Gastrocnemius medialis (tissue), 4 donors: Measurements from ENCODE around the gene HLA-DQA2. TPM values are rescaled to one million over a fixed set of nuclear protein-coding genes. Genes with fewer than 3 reads are reported as not detected.
A peak's percentile ranks its signal among the peaks of the same experiment; 100 is the strongest.
"Not testable (repeated sequence)": the region's sequence is repeated elsewhere in the genome, so short reads cannot be mapped to it uniquely, and the experiment has no call there.

Experiments
- ATAC-seq, 2 donors: fragments of 150-250 bp; one replicate each; pipeline ENCODE4 v1.9.1; 2016
- DNase-seq, 2 donors: peaks; one replicate each; pipeline ENCODE4 v3.0.0-alpha.2; 2019
- H3K27ac ChIP-seq, 4 donors: fragments of 200-600 bp; sonication (generic); 1 replicate in 1 of 4; 2 replicates in 3 of 4; pipeline ENCODE4 v1.5.1; 2016 to 2018; ENCODE audit warnings: mild to moderate bottlenecking in 2 of 4, moderate library complexity in 1 of 4
- H3K27me3 ChIP-seq, 3 donors: fragments of 200-600 bp; sonication (generic) in 2 of 3; 1 replicate in 1 of 3; 2 replicates in 2 of 3; pipeline versions ENCODE4 v1.5.1 to v1.6.0; 2016 to 2019; ENCODE audit warnings: mild to moderate bottlenecking in 1 of 3, moderate library complexity in 1 of 3
- H3K36me3 ChIP-seq, 2 donors: fragments of 200-600 bp; sonication (generic) in 1 of 2; one replicate each; pipeline ENCODE4 v1.5.1; 2017 to 2018
- H3K4me1 ChIP-seq, 2 donors: fragments of 200-600 bp; sonication (generic) in 1 of 2; one replicate each; pipeline ENCODE4 v1.5.1; 2016 to 2017; ENCODE audit warnings: mild to moderate bottlenecking in 2 of 2
- H3K4me3 ChIP-seq, 4 donors: fragments of 200-600 bp; sonication (generic) in 3 of 4; 1 replicate in 1 of 4; 2 replicates in 3 of 4; pipeline ENCODE4 v1.5.1; 2016 to 2019; ENCODE audit warnings: mild to moderate bottlenecking in 2 of 4
- H3K9me3 ChIP-seq, 3 donors: fragments of 200-600 bp; sonication (generic) in 2 of 3; 1 replicate in 1 of 3; 2 replicates in 2 of 3; pipeline ENCODE4 v1.5.1; 2016 to 2019
- POLR2A ChIP-seq, 2 donors: fragments of 450-650 bp; IDR thresholded peaks; one replicate each; pipeline ENCODE4 v1.6.1; 2017; ENCODE audit warnings: antibody characterized with exemption in 2 of 2, mild to moderate bottlenecking in 2 of 2, moderate library complexity in 2 of 2
- in situ Hi-C, 4 donors: fragments of 200-750 bp; cut with MboI; loops; one replicate each; pipeline versions ENCODE4 v1.15.0 to v1.8.0; 2017; ENCODE audit warnings: low sequenced_read_pairs in 4 of 4
- intact Hi-C: fragments of 100-400 bp; cut with DNase I; formaldehyde crosslinking; loops from one replicate; pipeline ENCODE4 v1.15.1; 2023; ENCODE audit warnings: low total_unique reads
- total RNA-seq, 4 donors: library from RNA; depleted of rRNA; stranded (reverse); fragments of >200 nt; gene quantifications; one replicate each; pipeline versions ENCODE4 v1.1.0 to v1.2.3, GENCODE V29; 2016
- TF ChIP-seq, protein P1 (sequence below), 5 experiments: fragments of 450-650 bp in 3 of 5; fragments of 200-600 bp in 2 of 5; sonication (generic) in 2 of 5; IDR thresholded peaks in 4 of 5; conservative IDR thresholded peaks in 1 of 5; 1 replicate in 4 of 5; 2 replicates in 1 of 5; pipeline ENCODE4 v1.5.1; 2016 to 2019; ENCODE audit warnings: antibody characterized with exemption in 5 of 5, mild to moderate bottlenecking in 3 of 5, moderate library complexity in 3 of 5

Gene HLA-DQA2
- total RNA-seq, 4 donors from 2014 or later = 0.49 TPM; not detected in 3

DNA sequence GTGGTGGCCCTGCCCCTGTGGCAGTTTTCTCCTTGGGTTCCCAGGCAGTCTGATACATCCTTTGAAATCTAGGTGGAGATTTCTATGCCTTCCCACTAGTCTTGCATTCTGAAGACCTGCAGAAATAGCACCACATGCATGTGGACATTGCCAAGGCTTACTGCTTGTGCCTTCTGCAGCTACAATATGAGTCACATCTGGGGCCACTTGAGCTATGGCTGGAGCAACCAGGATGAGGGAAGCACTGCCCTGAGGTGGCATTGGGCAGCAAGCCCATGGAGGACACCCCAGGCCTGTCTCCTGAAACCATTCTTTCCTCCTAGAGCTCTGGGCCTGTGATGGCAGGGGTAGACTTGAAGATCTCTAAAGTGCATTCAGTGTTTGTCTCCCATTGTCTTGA, 37.8 kb downstream of the HLA-DQA2 start:
- no peaks in the 10 kb centered on the region for H3K4me1 ChIP-seq
- no peak overlapping the region for H3K27ac ChIP-seq
- no peak overlapping the region for H3K4me3 ChIP-seq
- TF ChIP-seq POLR2A (IDR thresholded peaks at IDR 0.05) = no peak
- TF ChIP-seq, protein P1, sequence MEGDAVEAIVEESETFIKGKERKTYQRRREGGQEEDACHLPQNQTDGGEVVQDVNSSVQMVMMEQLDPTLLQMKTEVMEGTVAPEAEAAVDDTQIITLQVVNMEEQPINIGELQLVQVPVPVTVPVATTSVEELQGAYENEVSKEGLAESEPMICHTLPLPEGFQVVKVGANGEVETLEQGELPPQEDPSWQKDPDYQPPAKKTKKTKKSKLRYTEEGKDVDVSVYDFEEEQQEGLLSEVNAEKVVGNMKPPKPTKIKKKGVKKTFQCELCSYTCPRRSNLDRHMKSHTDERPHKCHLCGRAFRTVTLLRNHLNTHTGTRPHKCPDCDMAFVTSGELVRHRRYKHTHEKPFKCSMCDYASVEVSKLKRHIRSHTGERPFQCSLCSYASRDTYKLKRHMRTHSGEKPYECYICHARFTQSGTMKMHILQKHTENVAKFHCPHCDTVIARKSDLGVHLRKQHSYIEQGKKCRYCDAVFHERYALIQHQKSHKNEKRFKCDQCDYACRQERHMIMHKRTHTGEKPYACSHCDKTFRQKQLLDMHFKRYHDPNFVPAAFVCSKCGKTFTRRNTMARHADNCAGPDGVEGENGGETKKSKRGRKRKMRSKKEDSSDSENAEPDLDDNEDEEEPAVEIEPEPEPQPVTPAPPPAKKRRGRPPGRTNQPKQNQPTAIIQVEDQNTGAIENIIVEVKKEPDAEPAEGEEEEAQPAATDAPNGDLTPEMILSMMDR (IDR thresholded peaks at IDR 0.05 in 4 of 5, conservative IDR thresholded peaks at IDR 0.05 in 1 of 5) = no peak
- intact Hi-C loops (no loop called here), in situ Hi-C loops (loop anchor here in 2 of 4 donors (25.0 kb wide), 1 partner anchor 542 kb away; no protein-coding TSS in a partner anchor)
- H3K9me3 ChIP-seq = no peaks in the 10 kb centered on the region
- DNase-seq = no peak
- H3K27me3 ChIP-seq = peaks cover 0 to 3% (median 0%) of the 10 kb centered on the region in 3 donors
- H3K36me3 ChIP-seq = no peaks in the 10 kb centered on the region
- ATAC-seq = no peak

DNA sequence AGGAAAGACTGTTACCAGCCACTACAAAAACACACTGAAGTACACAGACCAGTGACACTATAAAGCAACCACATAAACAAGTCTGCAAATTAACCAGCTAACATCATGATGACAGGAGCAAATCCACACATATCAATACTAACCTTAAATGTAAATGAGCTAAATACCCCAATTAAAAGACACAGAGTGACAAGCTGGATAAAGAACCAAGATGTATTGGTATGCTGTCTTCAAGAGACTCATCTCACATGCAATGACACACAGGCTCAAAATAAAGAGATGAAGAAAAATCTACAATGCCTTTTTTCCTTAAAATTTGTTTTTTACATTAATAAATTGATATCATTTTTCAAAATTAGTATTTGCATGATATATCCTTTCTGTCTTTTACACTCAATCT, 41.7 kb downstream of the HLA-DQA2 start:
- in situ Hi-C loops = loop anchor here in 2 of 4 donors (25.0 kb wide), 1 partner anchor 546 kb away; no protein-coding TSS in a partner anchor
- H3K9me3 ChIP-seq, DNase-seq, H3K4me1 ChIP-seq, ATAC-seq, H3K36me3 ChIP-seq, H3K27me3 ChIP-seq, H3K4me3 ChIP-seq, H3K27ac ChIP-seq, intact Hi-C loops: not testable (repeated sequence)

DNA sequence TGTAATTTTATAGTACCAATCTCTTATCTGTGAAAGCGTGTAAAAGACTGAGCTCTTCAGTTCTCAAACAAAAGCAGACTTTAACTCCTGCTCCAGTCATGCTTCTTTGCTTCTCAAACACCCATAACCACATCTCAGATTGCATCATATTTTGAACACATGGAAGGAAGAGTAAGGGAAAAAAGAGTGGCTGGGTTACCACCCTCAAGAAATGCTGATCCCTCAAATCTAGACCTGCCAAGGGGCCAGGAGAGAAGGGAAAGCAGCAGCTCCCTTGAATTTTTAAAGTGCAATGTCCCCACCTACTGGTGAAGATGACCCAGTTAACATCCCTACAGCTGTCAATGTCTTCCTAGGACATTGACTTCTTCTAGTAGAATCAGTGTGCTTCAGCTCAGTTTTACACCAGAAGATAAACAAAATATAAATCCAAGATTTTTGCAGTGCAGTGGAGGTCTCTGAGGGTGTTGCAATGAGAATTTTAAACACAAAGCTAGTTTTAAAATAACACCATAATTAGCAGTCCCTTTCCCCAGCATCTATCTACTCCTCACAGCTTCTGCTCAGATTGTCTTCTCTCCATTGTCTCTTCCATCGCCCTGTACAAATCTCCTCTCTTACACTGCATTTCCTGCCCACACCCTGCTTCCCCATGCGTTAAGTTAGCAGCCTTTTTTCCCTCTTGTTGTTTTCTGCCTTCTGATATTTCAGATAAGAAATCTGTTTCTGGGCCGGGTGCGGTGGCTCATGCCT, 44.8 kb downstream of the HLA-DQA2 start:
- H3K27ac ChIP-seq = no peak overlapping the region
- no peaks in the 10 kb centered on the region for H3K36me3 ChIP-seq
- intact Hi-C loops (no loop called here), in situ Hi-C loops (loop anchor here in 2 of 4 donors (25.0 kb wide), 1 partner anchor 549 kb away; no protein-coding TSS in a partner anchor)
- no peak overlapping the region for H3K4me3 ChIP-seq
- no peaks in the 10 kb centered on the region for H3K4me1 ChIP-seq
- ATAC-seq = no peak
- TF ChIP-seq POLR2A (IDR thresholded peaks at IDR 0.05) = no peak
- TF ChIP-seq, protein P1 (IDR thresholded peaks at IDR 0.05 in 4 of 5, conservative IDR thresholded peaks at IDR 0.05 in 1 of 5) = peak in 2 of 5 experiments; percentile 27 to 33
- no peaks in the 10 kb centered on the region for H3K9me3 ChIP-seq
- H3K27me3 ChIP-seq = peaks cover 0 to 8% (median 2%) of the 10 kb centered on the region in 3 donors
- peak in 1 of 2 donors; percentile 21 for DNase-seq

DNA sequence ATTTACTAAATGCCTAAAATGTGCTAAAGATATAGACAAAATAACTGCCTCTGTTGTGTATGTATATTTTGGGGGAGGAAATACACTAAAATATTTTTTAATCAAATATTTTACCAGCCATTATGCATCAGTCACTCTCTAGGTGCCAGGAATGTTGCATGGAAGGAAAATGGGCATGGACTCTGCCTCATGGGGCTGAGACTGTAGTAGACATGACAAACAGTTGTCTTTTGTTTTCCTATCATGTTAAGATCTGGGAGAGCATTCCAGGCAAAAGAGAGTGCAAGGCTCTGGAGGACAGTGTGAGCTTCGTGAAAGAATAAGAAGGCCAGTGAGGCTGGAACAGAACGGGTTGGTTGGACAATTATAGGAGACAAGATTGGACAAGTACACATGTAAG, 49.1 kb downstream of the HLA-DQA2 start:
- in situ Hi-C loops = loop anchor here in 3 of 4 donors (10.0 to 25.0 kb wide), 2 partner anchors 376 to 553 kb away; no protein-coding TSS in a partner anchor
- DNase-seq = no peak
- no peaks in the 10 kb centered on the region for H3K4me1 ChIP-seq
- intact Hi-C loops = no loop called here
- no peaks in the 10 kb centered on the region for H3K9me3 ChIP-seq
- H3K27ac ChIP-seq = no peak overlapping the region
- no peak overlapping the region for H3K4me3 ChIP-seq
- no peak for ATAC-seq
- H3K27me3 ChIP-seq = peaks cover 0 to 8% (median 4%) of the 10 kb centered on the region in 3 donors
- no peaks in the 10 kb centered on the region for H3K36me3 ChIP-seq
- no peak for TF ChIP-seq POLR2A (IDR thresholded peaks at IDR 0.05)
- TF ChIP-seq, protein P1 (IDR thresholded peaks at IDR 0.05 in 4 of 5, conservative IDR thresholded peaks at IDR 0.05 in 1 of 5) = no peak

DNA sequence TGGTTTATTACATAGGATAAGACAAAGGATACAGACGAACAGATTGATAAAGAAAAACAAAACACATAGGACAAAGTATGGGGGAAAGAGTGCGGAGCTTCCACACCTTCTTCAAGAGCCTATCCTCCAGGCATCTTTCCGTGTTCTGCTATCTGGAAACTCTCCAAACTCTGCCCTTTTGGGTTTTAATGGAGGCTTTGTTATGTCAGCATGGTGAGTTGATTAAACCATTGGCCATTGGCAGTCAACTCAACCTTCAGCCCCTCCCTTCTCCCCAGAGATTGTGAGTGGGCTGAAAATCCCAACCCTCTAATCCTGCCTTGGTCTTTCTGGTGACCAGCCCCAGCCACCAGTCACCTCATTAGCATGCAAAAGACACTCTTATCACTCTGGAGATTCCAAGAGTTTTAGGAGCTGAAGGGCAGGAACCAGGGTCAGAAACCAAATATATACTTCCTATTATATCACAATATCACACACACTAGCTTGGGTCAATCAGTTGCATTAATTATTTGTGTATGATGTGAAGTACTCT, 51.8 kb downstream of the HLA-DQA2 start:
- no peak for DNase-seq
- no peak overlapping the region for H3K27ac ChIP-seq
- no peak overlapping the region for H3K4me3 ChIP-seq
- H3K4me1 ChIP-seq = no peaks in the 10 kb centered on the region
- intact Hi-C loops = no loop called here
- in situ Hi-C loops = loop anchor here in 3 of 4 donors (10.0 to 25.0 kb wide), 2 partner anchors 378 to 556 kb away; no protein-coding TSS in a partner anchor
- no peaks in the 10 kb centered on the region for H3K36me3 ChIP-seq
- H3K9me3 ChIP-seq = no peaks in the 10 kb centered on the region
- no peak for ATAC-seq
- peaks cover 0 to 9% (median 6%) of the 10 kb centered on the region in 3 donors for H3K27me3 ChIP-seq
- TF ChIP-seq POLR2A (IDR thresholded peaks at IDR 0.05) = no peak
- TF ChIP-seq, protein P1 (IDR thresholded peaks at IDR 0.05 in 4 of 5, conservative IDR thresholded peaks at IDR 0.05 in 1 of 5) = no peak
